Hair follicular keratinocyte (primary cell): ENCODE results near the gene HS3ST2. TPM values are rescaled to one million over a fixed set of nuclear protein-coding genes. Genes with fewer than 3 reads are reported as not detected.

Experiments
- total RNA-seq: library from RNA; depleted of rRNA; stranded (reverse); fragments of >200 nt; gene quantifications from 2 replicates; pipeline ENCODE4 v1.2.3, GENCODE V29; 2015

The HS3ST2 gene
- total RNA-seq: 1.9 and 2.3 TPM in 2 replicates

DNA sequence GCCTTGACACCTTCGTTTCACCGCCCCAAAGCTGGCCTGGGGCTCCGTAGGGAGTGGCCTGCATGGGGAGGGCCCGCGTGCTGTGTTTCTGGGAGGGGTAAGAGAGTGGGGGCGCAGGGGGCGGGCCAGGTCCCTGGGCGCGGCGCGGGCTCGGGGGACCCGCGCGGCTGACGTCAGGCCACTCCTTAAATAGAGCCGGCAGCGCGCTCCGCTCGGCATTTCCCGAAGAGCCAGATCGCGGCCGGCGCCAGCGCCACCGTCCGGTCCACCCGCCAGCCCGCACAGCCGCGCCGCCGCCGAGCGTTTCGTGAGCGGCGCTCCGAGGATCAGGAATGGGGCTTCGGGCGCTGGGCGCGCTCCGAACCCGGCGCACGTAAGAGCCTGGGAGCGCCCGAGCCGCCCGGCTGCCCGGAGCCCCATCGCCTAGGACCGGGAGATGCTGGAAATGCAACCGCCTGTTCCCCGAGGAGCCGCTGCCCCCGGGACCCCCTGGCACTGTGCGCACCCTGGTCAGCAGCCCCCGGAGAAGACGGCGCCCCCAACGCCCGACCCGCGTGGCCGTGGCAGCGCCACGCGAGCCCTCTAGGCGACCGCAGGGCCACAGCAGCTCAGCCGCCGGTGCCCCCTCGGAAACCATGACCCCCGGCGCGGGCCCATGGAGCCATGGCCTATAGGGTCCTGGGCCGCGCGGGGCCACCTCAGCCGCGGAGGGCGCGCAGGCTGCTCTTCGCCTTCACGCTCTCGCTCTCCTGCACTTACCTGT is at the start of gene HS3ST2:
Gene HS3ST2, plus strand, starts transcription at position 215 of the 763 bp plus-strand sequence. Its CDS starts 449 bp downstream, at position 664.

